Natural killer cell treated with Interleukin-12 subunit alpha and Interleukin-12 subunit beta and Interleukin-15 and Interleukin-18, amount 100 ng/mL, for 72 hours (primary cell): ENCODE results near the gene GFPT2. TPM values are rescaled to one million over a fixed set of nuclear protein-coding genes. Genes with fewer than 3 reads are reported as not detected.

ENCODE experiments used
- ATAC-seq, 2 donors: fragments of 150-1000 bp; cut with Tn5 transposase in 1 of 2; sonication (Bioruptor Pico), chemical (Tn5 transposase) in 1 of 2; 2 replicates each; pipeline ENCODE4 v1.10.0; 2021
- DNase-seq: peaks from one replicate; pipeline ENCODE4 v3.0.0; 2022; ENCODE audit warnings: low spot score
- H3K27ac Mint-ChIP-seq, 2 donors: 1 replicate in 1 of 2; 2 replicates in 1 of 2; pipeline ENCODE4 v1.8.0; 2022; ENCODE audit warnings: mixed read lengths in 2 of 2, mild to moderate bottlenecking in 1 of 2, moderate library complexity in 1 of 2
- H3K27me3 Mint-ChIP-seq, 2 donors: 1 replicate in 1 of 2; 2 replicates in 1 of 2; pipeline ENCODE4 v1.8.0; 2022; ENCODE audit warnings: mixed read lengths in 2 of 2
- H3K36me3 Mint-ChIP-seq: one replicate; pipeline ENCODE4 v1.8.0; 2022; ENCODE audit warnings: mixed read lengths
- H3K4me1 Mint-ChIP-seq, 2 donors: 1 replicate in 1 of 2; 2 replicates in 1 of 2; pipeline ENCODE4 v1.8.0; 2022; ENCODE audit warnings: low read depth in 2 of 2, mixed read lengths in 2 of 2, mild to moderate bottlenecking in 1 of 2
- H3K4me3 Mint-ChIP-seq: one replicate; pipeline ENCODE4 v1.8.0; 2022; ENCODE audit warnings: mixed read lengths
- H3K9me3 Mint-ChIP-seq: 2 replicates; pipeline ENCODE4 v1.8.0; 2022; ENCODE audit warnings: mixed read lengths
- total RNA-seq, 2 donors: library from RNA; stranded (reverse); gene quantifications; one replicate each; pipeline ENCODE4 v1.2.3, GENCODE V29; 2022

Gene GFPT2
- total RNA-seq, 2 donors from 2014 or later, result 0.29 TPM; not detected in 1

GRCh38 chr5:180387798-180388197 is 34.7 kb upstream of the GFPT2 start:
- Mint-ChIP-seq H3K4me1 (no peaks in the 10 kb centered on the region), H3K27ac (no peak overlapping the region)
- ATAC-seq, result no peak

GRCh38 chr5:180382926-180383325 is 29.8 kb upstream of the GFPT2 start:
- no peak overlapping the region for H3K27ac Mint-ChIP-seq
- H3K27me3 Mint-ChIP-seq, result peaks cover 7 to 10% of the 10 kb centered on the region in 2 donors
- DNase-seq (no peak), ATAC-seq (no peak)
- H3K36me3 Mint-ChIP-seq, result no peaks in the 10 kb centered on the region
- H3K9me3 Mint-ChIP-seq, result no peaks in the 10 kb centered on the region
- no peaks in the 10 kb centered on the region for H3K4me1 Mint-ChIP-seq
- no peak overlapping the region for H3K4me3 Mint-ChIP-seq

More at GRCh38 chr5:180387798-180388197, 34.7 kb upstream of the GFPT2 start:
- H3K4me3 Mint-ChIP-seq, result no peak overlapping the region
- no peak for DNase-seq
- no peaks in the 10 kb centered on the region for H3K9me3 Mint-ChIP-seq
- H3K36me3 Mint-ChIP-seq, result no peaks in the 10 kb centered on the region
- H3K27me3 Mint-ChIP-seq, result peaks cover 5 to 7% of the 10 kb centered on the region in 2 donors

- DNase-seq (no peak), ATAC-seq (no peak)
- H3K4me1 Mint-ChIP-seq, result no peaks in the 10 kb centered on the region
- peaks cover 7 to 12% of the 10 kb centered on the region in 2 donors for H3K27me3 Mint-ChIP-seq
- no peaks in the 10 kb centered on the region for H3K9me3 Mint-ChIP-seq
- H3K27ac Mint-ChIP-seq, result no peak overlapping the region
- no peak overlapping the region for H3K4me3 Mint-ChIP-seq
- H3K36me3 Mint-ChIP-seq, result no peaks in the 10 kb centered on the region
These were observed 28.8 kb upstream of the GFPT2 start for GRCh38 chr5:180381851-180382480.

GRCh38 chr5:180381428-180381827 is 28.3 kb upstream of the GFPT2 start:
- Mint-ChIP-seq H3K27me3 (peaks cover 7 to 14% of the 10 kb centered on the region in 2 donors), H3K4me3 (no peak overlapping the region), H3K9me3 (no peaks in the 10 kb centered on the region), H3K4me1 (no peaks in the 10 kb centered on the region), H3K36me3 (no peaks in the 10 kb centered on the region), H3K27ac (no peak overlapping the region)
- DNase-seq (no peak), ATAC-seq (no peak)

GRCh38 chr5:180380856-180381255 is 27.7 kb upstream of the GFPT2 start:
- Mint-ChIP-seq H3K4me1 (no peaks in the 10 kb centered on the region), H3K36me3 (no peaks in the 10 kb centered on the region), H3K9me3 (no peaks in the 10 kb centered on the region), H3K27ac (no peak overlapping the region), H3K27me3 (peaks cover 7 to 14% of the 10 kb centered on the region in 2 donors), H3K4me3 (no peak overlapping the region)
- DNase-seq, result no peak
- no peak for ATAC-seq

- H3K36me3 Mint-ChIP-seq, result no peaks in the 10 kb centered on the region
These were observed 27.3 kb upstream of the GFPT2 start for GRCh38 chr5:180380441-180380840.

GRCh38 chr5:180379355-180380070 is 26.4 kb upstream of the GFPT2 start:
- peaks cover 7 to 12% of the 10 kb centered on the region in 2 donors for H3K27me3 Mint-ChIP-seq
- no peak overlapping the region for H3K27ac Mint-ChIP-seq
- H3K4me3 Mint-ChIP-seq, result no peak overlapping the region
- no peaks in the 10 kb centered on the region for H3K9me3 Mint-ChIP-seq
- no peaks in the 10 kb centered on the region for H3K36me3 Mint-ChIP-seq
- ATAC-seq, result no peak
- no peaks in the 10 kb centered on the region for H3K4me1 Mint-ChIP-seq
- DNase-seq, result no peak

More at GRCh38 chr5:180380441-180380840, 27.3 kb upstream of the GFPT2 start:
- peaks cover 4 to 13% of the 10 kb centered on the region in 2 donors for H3K27me3 Mint-ChIP-seq
- no peak for ATAC-seq
- no peaks in the 10 kb centered on the region for H3K9me3 Mint-ChIP-seq
- H3K4me3 Mint-ChIP-seq, result no peak overlapping the region
- no peak for DNase-seq
- H3K27ac Mint-ChIP-seq, result no peak overlapping the region
- no peaks in the 10 kb centered on the region for H3K4me1 Mint-ChIP-seq

GRCh38 chr5:180378438-180379344 is 25.6 kb upstream of the GFPT2 start:
- DNase-seq, result no peak
- no peak for ATAC-seq
- Mint-ChIP-seq H3K36me3 (no peaks in the 10 kb centered on the region), H3K27ac (no peak overlapping the region), H3K27me3 (peaks cover 12 to 15% of the 10 kb centered on the region in 2 donors), H3K4me3 (no peak overlapping the region), H3K4me1 (no peaks in the 10 kb centered on the region), H3K9me3 (no peaks in the 10 kb centered on the region)

GRCh38 chr5:180377556-180378197 is 24.5 kb upstream of the GFPT2 start:
- ATAC-seq (no peak), DNase-seq (no peak)
- Mint-ChIP-seq H3K36me3 (no peaks in the 10 kb centered on the region), H3K27ac (no peak overlapping the region), H3K9me3 (no peaks in the 10 kb centered on the region), H3K27me3 (peaks cover 12 to 15% of the 10 kb centered on the region in 2 donors), H3K4me1 (no peaks in the 10 kb centered on the region), H3K4me3 (no peak overlapping the region)

- Mint-ChIP-seq H3K27ac (no peak overlapping the region), H3K27me3 (peaks cover 10 to 15% of the 10 kb centered on the region in 2 donors), H3K4me3 (no peak overlapping the region), H3K36me3 (no peaks in the 10 kb centered on the region), H3K4me1 (no peaks in the 10 kb centered on the region), H3K9me3 (no peaks in the 10 kb centered on the region)
- DNase-seq (no peak), ATAC-seq (no peak)
These were observed 23.4 kb upstream of the GFPT2 start for GRCh38 chr5:180376511-180376910.

GRCh38 chr5:180375955-180376354 is 22.8 kb upstream of the GFPT2 start:
- no peaks in the 10 kb centered on the region for H3K9me3 Mint-ChIP-seq
- no peaks in the 10 kb centered on the region for H3K36me3 Mint-ChIP-seq
- H3K4me3 Mint-ChIP-seq, result no peak overlapping the region
- H3K27me3 Mint-ChIP-seq, result peaks cover 7 to 15% of the 10 kb centered on the region in 2 donors
- no peaks in the 10 kb centered on the region for H3K4me1 Mint-ChIP-seq
- no peak overlapping the region for H3K27ac Mint-ChIP-seq
- ATAC-seq (no peak), DNase-seq (no peak)

GRCh38 chr5:180375291-180375690 is 22.2 kb upstream of the GFPT2 start:
- H3K27me3 Mint-ChIP-seq, result peaks cover 7 to 15% of the 10 kb centered on the region in 2 donors
- H3K4me3 Mint-ChIP-seq, result no peak overlapping the region
- no peak overlapping the region for H3K27ac Mint-ChIP-seq
- no peak for ATAC-seq
- no peaks in the 10 kb centered on the region for H3K9me3 Mint-ChIP-seq
- H3K36me3 Mint-ChIP-seq, result no peaks in the 10 kb centered on the region
- DNase-seq, result no peak
- H3K4me1 Mint-ChIP-seq, result no peaks in the 10 kb centered on the region

- Mint-ChIP-seq H3K4me3 (no peak overlapping the region), H3K27me3 (peaks cover 7 to 15% of the 10 kb centered on the region in 2 donors), H3K4me1 (no peaks in the 10 kb centered on the region), H3K36me3 (no peaks in the 10 kb centered on the region), H3K27ac (no peak overlapping the region), H3K9me3 (no peaks in the 10 kb centered on the region)
- no peak for ATAC-seq
- no peak for DNase-seq
These were observed 20.7 kb upstream of the GFPT2 start for GRCh38 chr5:180373870-180374269.
